MM.1S (cell line): ENCODE data around the gene LONRF3.
A peak's percentile ranks its signal among the peaks of the same experiment; 100 is the strongest.

Experiments
- DNase-seq: peaks from one replicate; pipeline ENCODE4 v3.0.0-alpha.2; 2015
- H2AFZ ChIP-seq: fragments of 300-600 bp; sonication (generic); 2 replicates; pipeline ENCODE4 v1.6.0; 2016; ENCODE audit warnings: antibody characterized with exemption, low read length
- H3F3A ChIP-seq: fragments of 300-600 bp; sonication (generic); 2 replicates; pipeline ENCODE4 v1.6.1; 2016; ENCODE audit warnings: mild to moderate bottlenecking, antibody characterized with exemption, low read length, moderate library complexity, mixed read lengths; ENCODE audit not compliant: insufficient read depth
- H3K27ac ChIP-seq: fragments of 300-600 bp; sonication (generic); 2 replicates; pipeline ENCODE4 v1.5.1; 2016; ENCODE audit warnings: mild to moderate bottlenecking, low read length
- H3K27me3 ChIP-seq: fragments of 300-600 bp; sonication (generic); replicated peaks from 2 replicates; pipeline ENCODE4 v1.6.0; 2016; ENCODE audit warnings: low read length; ENCODE audit not compliant: insufficient read depth
- H3K36me3 ChIP-seq: fragments of 300-600 bp; sonication (generic); replicated peaks from 2 replicates; pipeline ENCODE4 v1.6.1; 2016; ENCODE audit warnings: mild to moderate bottlenecking, low read length, mixed read lengths; ENCODE audit not compliant: insufficient read depth
- H3K4me1 ChIP-seq: fragments of 300-600 bp; sonication (generic); 2 replicates; pipeline ENCODE4 v1.6.1; 2016; ENCODE audit warnings: low read length, mixed read lengths
- H3K4me2 ChIP-seq: fragments of 300-600 bp; sonication (generic); 2 replicates; pipeline ENCODE4 v1.6.0; 2016; ENCODE audit warnings: low read depth, low read length
- H3K4me3 ChIP-seq: fragments of 300-600 bp; sonication (generic); 2 replicates; pipeline ENCODE4 v1.5.1; 2016; ENCODE audit warnings: low read length, mixed read lengths
- H3K79me2 ChIP-seq: fragments of 300-600 bp; sonication (generic); 2 replicates; pipeline ENCODE4 v1.6.1; 2016; ENCODE audit warnings: mixed run types, low read length, mixed read lengths
- H3K9ac ChIP-seq: fragments of 300-600 bp; sonication (generic); 2 replicates; pipeline ENCODE4 v1.6.1; 2016; ENCODE audit warnings: low read length, mixed read lengths
- H3K9me2 ChIP-seq: fragments of 300-600 bp; sonication (generic); replicated peaks from 2 replicates; pipeline ENCODE4 v1.6.1; 2016; ENCODE audit warnings: mild to moderate bottlenecking, low read length, mixed read lengths; ENCODE audit not compliant: insufficient read depth
- H3K9me3 ChIP-seq: fragments of 300-600 bp; sonication (generic); replicated peaks from 2 replicates; pipeline ENCODE4 v1.6.1; 2016; ENCODE audit warnings: mild to moderate bottlenecking, low read length, mixed read lengths; ENCODE audit not compliant: insufficient read depth
- H4K20me1 ChIP-seq: fragments of 300-600 bp; sonication (generic); 2 replicates; pipeline ENCODE4 v1.6.1; 2016; ENCODE audit warnings: mild to moderate bottlenecking, low read length, moderate library complexity, mixed read lengths; ENCODE audit not compliant: insufficient read depth
- EZH2 ChIP-seq: fragments of 300-600 bp; sonication (generic); optimal IDR thresholded peaks from 2 replicates; pipeline ENCODE3; 2017; ENCODE audit warnings: low read depth, mild to moderate bottlenecking, antibody characterized with exemption, low read length, mixed read lengths
- EZH2phosphoT487 ChIP-seq: fragments of 300-600 bp; sonication (generic); IDR thresholded peaks from 2 replicates; pipeline ENCODE4 v1.6.1; 2018; ENCODE audit warnings: antibody characterized with exemption, low read length
- TF ChIP-seq, protein P1 (sequence below): fragments of 300-600 bp; sonication (generic); IDR thresholded peaks from 2 replicates; pipeline ENCODE4 v1.5.1; 2016; ENCODE audit warnings: antibody characterized with exemption, low read length, mixed read lengths

The LONRF3 gene

DNA sequence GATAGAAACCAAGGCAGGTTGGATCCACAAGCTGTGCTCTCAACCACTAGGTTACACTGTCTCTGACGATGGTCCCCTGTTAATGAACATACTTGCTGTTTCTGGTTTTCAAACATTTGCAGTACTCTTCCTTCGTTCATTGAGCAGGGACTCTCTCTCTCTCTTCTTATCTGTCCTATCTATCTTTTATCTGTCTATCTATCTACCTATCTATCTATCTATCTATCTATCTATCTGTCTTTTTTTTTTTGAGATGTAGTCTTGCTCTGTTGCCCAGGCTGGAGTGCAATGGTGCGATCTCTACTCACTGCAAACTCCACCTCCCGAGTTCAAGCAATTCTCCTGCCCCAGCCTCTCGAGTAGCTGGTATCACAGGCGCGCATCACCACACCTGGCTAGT, 89.0 kb downstream of the LONRF3 start:
- no peaks in the 10 kb centered on the region for H3K36me3 ChIP-seq
- H3K9me3 ChIP-seq = no peaks in the 10 kb centered on the region
- no peak overlapping the region for H3K9ac ChIP-seq
- no peak overlapping the region for H3K27ac ChIP-seq
- no peak for DNase-seq
- H3K4me1 ChIP-seq = no peaks in the 10 kb centered on the region
- H4K20me1 ChIP-seq = no peaks in the 10 kb centered on the region
- no peak overlapping the region for H3K4me2 ChIP-seq
- no peak overlapping the region for H2AFZ ChIP-seq
- H3F3A ChIP-seq = 0 out of 2 replicates have a peak, but pooled peaks cover 3% of the 10 kb centered on the region
- no peak overlapping the region for H3K4me3 ChIP-seq
- no peaks in the 10 kb centered on the region for H3K79me2 ChIP-seq
- TF ChIP-seq EZH2phosphoT487 (no peak), EZH2 (no peak)
- TF ChIP-seq, protein P1, sequence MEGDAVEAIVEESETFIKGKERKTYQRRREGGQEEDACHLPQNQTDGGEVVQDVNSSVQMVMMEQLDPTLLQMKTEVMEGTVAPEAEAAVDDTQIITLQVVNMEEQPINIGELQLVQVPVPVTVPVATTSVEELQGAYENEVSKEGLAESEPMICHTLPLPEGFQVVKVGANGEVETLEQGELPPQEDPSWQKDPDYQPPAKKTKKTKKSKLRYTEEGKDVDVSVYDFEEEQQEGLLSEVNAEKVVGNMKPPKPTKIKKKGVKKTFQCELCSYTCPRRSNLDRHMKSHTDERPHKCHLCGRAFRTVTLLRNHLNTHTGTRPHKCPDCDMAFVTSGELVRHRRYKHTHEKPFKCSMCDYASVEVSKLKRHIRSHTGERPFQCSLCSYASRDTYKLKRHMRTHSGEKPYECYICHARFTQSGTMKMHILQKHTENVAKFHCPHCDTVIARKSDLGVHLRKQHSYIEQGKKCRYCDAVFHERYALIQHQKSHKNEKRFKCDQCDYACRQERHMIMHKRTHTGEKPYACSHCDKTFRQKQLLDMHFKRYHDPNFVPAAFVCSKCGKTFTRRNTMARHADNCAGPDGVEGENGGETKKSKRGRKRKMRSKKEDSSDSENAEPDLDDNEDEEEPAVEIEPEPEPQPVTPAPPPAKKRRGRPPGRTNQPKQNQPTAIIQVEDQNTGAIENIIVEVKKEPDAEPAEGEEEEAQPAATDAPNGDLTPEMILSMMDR = no peak
- no peaks in the 10 kb centered on the region for H3K9me2 ChIP-seq
- H3K27me3 ChIP-seq = peaks cover 2% of the 10 kb centered on the region

DNA sequence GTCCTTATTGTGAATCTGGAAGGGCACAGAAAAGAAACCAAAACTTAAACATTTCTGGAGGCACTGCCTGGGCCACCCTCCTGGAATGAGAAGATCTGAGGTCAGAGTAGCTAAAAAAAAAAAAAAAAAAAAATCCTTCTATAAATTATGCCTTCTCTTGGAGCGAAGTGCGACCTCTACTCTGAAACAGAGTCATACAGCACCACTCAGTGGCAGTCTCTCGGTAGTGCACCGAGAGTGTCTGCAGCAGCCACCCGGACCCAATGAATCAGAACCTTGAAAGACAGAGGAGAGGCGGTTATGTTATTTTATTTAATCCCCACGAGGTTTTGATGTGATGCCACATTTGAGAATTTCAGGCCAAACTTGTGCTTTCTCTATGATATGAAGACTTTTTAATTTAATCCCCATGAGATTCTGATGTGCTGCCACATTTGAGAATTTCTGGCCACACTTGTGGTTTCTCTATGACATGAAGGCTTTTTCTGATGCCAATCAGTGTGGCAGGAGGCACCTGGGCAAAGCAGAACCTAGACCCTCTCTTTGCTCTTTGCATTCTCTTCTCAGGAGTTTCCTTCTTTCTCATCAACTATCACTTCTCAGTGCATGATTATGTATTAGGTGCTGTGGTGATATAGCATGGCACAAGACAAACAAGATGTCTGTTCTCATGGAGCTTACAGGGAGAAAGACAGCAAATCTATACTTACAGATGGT, 92.8 kb downstream of the LONRF3 start:
- no peak overlapping the region for H3K9ac ChIP-seq
- no peaks in the 10 kb centered on the region for H3K36me3 ChIP-seq
- TF ChIP-seq EZH2phosphoT487 = no peak
- TF ChIP-seq, protein P1 = peak; percentile 59
- TF ChIP-seq EZH2 = no peak
- no peak overlapping the region for H2AFZ ChIP-seq
- H3K4me3 ChIP-seq = no peak overlapping the region
- no peaks in the 10 kb centered on the region for H3K79me2 ChIP-seq
- H3K27ac ChIP-seq = no peak overlapping the region
- H4K20me1 ChIP-seq = no peaks in the 10 kb centered on the region
- H3K9me2 ChIP-seq = no peaks in the 10 kb centered on the region
- H3F3A ChIP-seq = 0 out of 2 replicates have a peak, but pooled peaks cover 3% of the 10 kb centered on the region
- H3K27me3 ChIP-seq = peaks cover 21% of the 10 kb centered on the region
- DNase-seq = peak; percentile 37
- H3K4me1 ChIP-seq = peaks cover 7% of the 10 kb centered on the region; the same call in 1 of the 2 replicates
- no peaks in the 10 kb centered on the region for H3K9me3 ChIP-seq
- H3K4me2 ChIP-seq = no peak overlapping the region
